HS-27A (cell line): ENCODE results near the gene FMNL2.

Experiments
- DNase-seq: peaks from one replicate; pipeline ENCODE4 v3.0.0-alpha.2; 2012; ENCODE audit warnings: low read depth, missing footprints

Gene FMNL2

GRCh38 chr2:152583512-152584229, 248.7 kb downstream of the FMNL2 start:
- DNase-seq: no peak

DNA sequence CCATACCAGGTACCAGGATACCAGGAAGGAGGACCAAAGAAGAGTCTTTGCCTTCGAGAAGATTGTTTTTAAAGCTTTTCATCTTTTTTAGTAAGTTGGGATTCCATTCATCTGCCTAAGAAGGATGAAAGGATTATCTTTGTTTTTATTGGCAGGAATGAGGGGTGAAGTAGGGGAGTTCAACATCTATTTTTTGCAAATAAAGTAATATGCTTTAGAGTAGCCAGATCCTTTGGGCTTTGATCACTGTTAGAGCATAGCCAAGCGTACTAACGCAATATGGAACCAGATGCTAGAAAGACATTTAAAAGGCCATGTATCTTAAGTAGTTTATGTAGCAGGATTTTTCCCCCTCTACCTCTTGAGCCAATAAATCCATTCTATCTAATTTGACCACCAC, 249.3 kb downstream of the FMNL2 start:
- DNase-seq: no peak

- DNase-seq: peak; percentile 76
Measured at GRCh38 chr2:152585830-152586484, 251.0 kb downstream of the FMNL2 start.

- DNase-seq: no peak
Measured at GRCh38 chr2:152587187-152587947, 252.4 kb downstream of the FMNL2 start.

- no peak for DNase-seq
Measured at GRCh38 chr2:152588998-152589397, 254.0 kb downstream of the FMNL2 start.

GRCh38 chr2:152594022-152594766, 259.2 kb downstream of the FMNL2 start:
- DNase-seq: no peak

- DNase-seq: no peak
Measured at GRCh38 chr2:152594792-152595191, 259.8 kb downstream of the FMNL2 start.

DNA sequence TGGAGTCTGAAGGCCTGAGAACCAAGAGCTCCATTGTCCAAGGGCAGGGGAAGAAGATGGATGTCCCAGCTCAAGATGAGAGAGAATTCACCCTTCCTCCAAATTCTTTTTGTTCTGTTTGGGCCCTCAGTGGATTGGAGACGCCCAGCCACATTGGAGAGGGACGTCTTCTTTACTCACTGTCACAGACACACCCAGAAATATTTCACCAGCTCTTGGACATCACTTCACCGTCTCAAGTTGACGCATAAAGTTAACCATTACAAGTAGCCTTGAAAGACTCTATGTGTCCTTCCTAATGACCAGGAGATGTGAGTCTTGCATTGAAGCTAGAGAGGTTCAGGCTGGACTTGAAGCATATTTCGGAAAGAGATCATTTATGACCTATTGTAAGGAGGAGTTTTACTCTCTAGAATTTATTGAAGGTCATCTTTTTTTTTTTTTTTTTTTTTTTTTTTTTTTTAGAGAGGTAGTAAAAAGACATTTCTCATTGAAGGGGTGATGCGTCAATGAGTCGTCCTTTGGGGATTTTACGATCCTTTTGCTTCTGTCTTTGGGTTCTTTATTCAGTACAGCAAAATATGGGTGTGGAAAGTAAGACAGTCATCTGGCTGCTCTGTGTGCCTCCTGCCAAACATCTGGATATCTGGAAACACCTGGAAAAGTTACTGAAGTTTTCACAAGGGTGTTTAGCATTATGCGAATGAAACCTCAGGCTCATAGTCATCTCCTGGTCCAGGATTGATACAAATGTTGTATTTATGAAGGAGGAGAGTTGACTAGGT, 264.2 kb downstream of the FMNL2 start:
- DNase-seq: no peak

GRCh38 chr2:152600051-152600657, 265.2 kb downstream of the FMNL2 start:
- DNase-seq: no peak

DNA sequence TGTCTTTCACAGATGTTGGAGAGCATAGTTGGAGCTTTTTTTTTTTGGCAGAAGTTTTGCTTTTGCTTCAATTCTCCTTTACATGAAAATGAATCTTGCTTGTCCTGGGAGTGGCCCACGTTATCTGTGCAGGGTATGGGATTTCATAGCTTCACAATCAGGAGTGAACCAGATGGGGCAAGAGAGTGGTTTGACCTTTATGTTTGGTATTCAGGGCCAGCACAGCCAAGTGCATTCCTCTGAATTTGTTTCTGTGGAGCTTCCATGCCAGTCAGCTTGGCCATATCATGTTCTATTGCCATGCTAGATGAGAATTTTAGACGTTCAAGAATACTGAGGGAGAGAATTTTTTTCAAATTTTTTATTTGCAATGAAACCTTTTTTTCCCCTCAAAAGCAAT, 265.7 kb downstream of the FMNL2 start:
- DNase-seq: peak; percentile 51

DNA sequence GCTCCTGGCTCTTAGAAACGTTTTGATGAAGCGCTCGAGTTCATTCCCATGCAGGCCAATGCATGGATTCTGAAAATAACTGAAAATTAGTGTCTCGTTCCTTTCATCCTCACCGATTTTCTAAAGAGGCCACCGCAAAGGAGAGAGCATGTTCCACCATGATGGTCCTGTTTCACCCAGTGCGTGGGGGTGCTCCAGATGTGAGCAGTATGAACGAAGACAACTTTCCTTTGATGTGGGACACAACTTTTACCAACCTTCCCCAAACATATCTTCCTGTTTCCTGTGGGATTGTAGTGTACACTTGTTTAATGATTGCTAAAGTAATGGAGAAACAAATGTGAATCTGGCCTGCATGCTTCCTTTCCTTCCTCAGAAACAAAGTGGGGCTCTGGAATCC, 267.8 kb downstream of the FMNL2 start:
- no peak for DNase-seq

- no peak for DNase-seq
Measured at GRCh38 chr2:152603166-152603565, 268.2 kb downstream of the FMNL2 start.

- no peak for DNase-seq
Measured at GRCh38 chr2:152606081-152606480, 271.1 kb downstream of the FMNL2 start.

- no peak for DNase-seq
Measured at GRCh38 chr2:152606941-152607340, 272.0 kb downstream of the FMNL2 start.

DNA sequence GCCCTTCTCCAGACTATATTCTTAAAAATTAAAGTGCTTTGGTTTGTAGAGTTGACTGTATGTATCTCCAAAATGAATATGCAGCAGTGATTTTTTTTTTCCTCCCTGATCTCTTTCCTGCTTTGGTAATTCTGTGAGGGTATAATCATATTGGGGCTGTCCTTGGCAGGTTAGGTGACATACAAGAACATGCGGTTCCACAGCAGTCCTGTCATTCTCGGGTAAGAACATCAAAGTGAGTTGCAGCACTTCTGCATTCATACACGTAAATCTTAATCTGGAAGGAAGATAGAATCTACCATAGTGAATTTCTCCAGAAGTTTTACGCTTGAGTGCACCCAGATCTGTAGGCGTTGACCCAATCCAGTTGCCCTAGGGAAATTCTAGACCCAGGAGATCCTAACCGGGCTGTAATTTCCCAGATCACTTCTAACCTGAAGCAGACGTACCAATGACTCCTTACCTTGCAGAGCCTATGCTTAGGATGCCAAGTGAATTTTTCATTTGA, 272.9 kb downstream of the FMNL2 start:
- DNase-seq: no peak

GRCh38 chr2:152609154-152609553, 274.2 kb downstream of the FMNL2 start:
- no peak for DNase-seq

DNA sequence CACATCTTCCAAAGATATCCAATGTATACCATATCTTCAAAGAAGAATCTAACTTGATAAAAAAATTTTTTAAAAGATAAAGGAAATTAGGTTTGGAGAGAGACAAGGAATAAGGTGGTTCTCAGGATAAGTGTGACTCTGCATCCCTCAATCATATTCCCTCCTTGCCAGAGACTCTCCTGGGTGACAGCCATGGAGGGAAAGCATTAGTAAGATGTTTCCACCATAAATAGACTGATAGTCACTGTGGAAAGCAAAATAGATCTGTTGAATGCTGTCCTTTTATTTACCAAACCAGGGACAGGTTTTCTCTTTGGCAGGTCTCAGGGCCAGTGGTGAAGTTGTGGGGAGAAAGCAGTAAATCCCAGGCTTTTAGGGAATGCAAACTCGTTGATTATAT, 274.7 kb downstream of the FMNL2 start:
- no peak for DNase-seq

DNA sequence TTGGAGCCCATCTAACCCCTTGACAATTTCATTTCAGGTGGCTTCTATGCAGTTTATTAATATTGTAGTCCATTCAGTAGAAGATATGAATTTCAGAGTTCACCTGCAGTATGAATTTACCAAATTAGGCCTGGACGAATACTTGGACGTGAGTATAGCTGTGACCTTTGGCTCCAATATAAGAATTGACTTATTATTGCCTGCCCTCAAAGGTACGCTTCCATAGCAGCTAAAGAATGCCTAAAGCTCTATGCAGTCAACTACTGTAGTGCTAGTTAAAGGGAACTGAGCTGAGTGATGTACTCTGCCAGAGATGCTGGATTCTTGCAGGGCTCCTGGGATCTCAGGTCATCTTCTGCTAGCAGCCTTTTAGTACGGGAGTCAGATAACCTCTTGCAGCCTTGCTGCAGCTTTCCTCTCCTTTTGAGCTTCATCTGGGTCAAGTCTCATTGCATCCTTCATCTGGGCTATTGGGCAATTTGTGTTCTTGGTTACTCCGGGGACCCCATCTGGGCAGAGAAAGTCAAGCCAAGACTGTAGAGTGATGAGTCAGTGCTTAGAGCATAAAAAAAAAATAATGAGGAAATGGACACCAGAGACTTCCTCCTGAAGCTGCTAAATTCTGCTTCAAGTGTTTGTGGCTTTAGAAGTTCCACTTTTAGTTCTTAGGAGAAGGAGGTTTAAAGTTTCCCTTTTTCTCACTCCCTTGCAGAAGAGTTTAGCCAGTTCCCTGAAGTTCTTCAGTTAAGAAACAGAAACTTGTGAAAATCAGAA, 276.7 kb downstream of the FMNL2 start:
- no peak for DNase-seq

DNA sequence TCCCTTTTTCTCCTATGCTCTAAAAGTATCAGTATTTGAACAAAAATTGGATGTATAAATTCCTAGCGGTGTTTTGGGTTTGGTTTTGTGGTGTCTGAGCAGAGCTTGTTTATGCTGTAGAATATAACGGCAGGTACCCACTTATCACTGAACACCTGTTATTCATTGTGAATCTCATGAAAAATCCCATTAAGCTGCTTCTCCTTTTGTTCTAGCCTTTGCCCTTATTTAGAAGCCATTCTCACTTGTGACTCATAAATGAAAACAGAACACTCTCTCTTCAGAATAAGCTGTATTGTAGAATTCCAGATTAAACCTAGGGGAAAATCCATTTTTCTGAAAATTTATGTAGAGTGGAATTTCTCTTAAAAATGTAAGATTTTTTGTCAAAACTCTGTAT, 278.3 kb downstream of the FMNL2 start:
- no peak for DNase-seq

DNA sequence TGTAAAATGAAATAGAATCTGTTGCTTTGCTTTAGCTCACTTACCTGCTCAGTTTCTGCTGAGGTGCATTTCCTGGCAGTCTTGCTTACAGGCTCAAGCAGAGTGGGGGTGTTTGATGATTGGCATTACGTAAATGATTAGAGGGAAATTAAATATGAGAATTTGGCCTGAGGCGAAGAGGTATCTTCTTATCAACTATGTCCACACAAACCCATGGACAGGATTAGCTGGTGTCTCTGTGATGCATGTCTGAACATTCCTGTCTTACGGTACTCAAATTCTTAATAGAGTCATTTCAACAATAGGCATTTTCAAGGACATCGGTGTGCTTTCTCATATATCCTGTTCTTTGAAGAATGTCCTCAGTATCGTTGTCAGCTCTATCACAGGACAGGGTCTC, 280.2 kb downstream of the FMNL2 start:
- DNase-seq: no peak
